Mucosa of descending colon (tissue), 3 donors: ENCODE data around the gene IL17C. TPM values are rescaled to one million over a fixed set of nuclear protein-coding genes. Genes with fewer than 3 reads are reported as not detected.

ENCODE experiments used
- ATAC-seq: fragments of 200-7000 bp; cut with Tn5 transposase; one replicate; pipeline ENCODE4 v1.9.1; 2020; ENCODE audit warnings: mild to moderate bottlenecking, moderate library complexity
- DNase-seq, 3 donors: peaks; one replicate each; pipeline ENCODE4 v3.0.0-alpha.2; 2020
- H3K36me3 ChIP-seq: fragments of 200-600 bp; one replicate; pipeline ENCODE4 v1.8.0; 2021; ENCODE audit warnings: low read depth, mild to moderate bottlenecking
- H3K4me1 ChIP-seq: fragments of 200-600 bp; one replicate; pipeline ENCODE4 v1.8.0; 2021; ENCODE audit warnings: low read depth, mild to moderate bottlenecking
- H3K4me3 ChIP-seq: fragments of 200-600 bp; one replicate; pipeline ENCODE4 v1.8.0; 2021; ENCODE audit warnings: mild to moderate bottlenecking
- H3K9me3 ChIP-seq: fragments of 200-600 bp; one replicate; pipeline ENCODE4 v1.8.0; 2021; ENCODE audit warnings: mild to moderate bottlenecking
- intact Hi-C, 2 donors: fragments of 100-400 bp; cut with DNase I in 1 of 2; cut with micrococcal nuclease in 1 of 2; formaldehyde crosslinking; loops; one replicate each; pipeline versions ENCODE4 v1.11.0 to v1.11.1; 2022; cut with DNase I, micrococcal nuclease
- total RNA-seq, 3 donors: library from RNA; stranded (reverse); fragmentation: NEBNext Ultra II Directional in 2 of 3; extraction: Animal tissue kit (Norgen Biotek cat#: 25700) in 2 of 3; gene quantifications; one replicate each; pipeline versions ENCODE4 v1.2.1 to v1.2.4, GENCODE V29; 2021 to 2023
- TF ChIP-seq, protein P1 (sequence below): fragments of 200-600 bp; IDR thresholded peaks from one replicate; pipeline ENCODE4 v1.8.0; 2022; ENCODE audit warnings: antibody characterized with exemption, mild to moderate bottlenecking
- donor health status: DM: no; HTN: no; CAD: no; lungs with moderate emphysema.
- donor health status: DM: no; HTN: no; CAD: no.
- donor health status: DM: no; HTN: yes; CAD: no.

Gene IL17C
- total RNA-seq, 3 donors from 2014 or later = not detected

DNA sequence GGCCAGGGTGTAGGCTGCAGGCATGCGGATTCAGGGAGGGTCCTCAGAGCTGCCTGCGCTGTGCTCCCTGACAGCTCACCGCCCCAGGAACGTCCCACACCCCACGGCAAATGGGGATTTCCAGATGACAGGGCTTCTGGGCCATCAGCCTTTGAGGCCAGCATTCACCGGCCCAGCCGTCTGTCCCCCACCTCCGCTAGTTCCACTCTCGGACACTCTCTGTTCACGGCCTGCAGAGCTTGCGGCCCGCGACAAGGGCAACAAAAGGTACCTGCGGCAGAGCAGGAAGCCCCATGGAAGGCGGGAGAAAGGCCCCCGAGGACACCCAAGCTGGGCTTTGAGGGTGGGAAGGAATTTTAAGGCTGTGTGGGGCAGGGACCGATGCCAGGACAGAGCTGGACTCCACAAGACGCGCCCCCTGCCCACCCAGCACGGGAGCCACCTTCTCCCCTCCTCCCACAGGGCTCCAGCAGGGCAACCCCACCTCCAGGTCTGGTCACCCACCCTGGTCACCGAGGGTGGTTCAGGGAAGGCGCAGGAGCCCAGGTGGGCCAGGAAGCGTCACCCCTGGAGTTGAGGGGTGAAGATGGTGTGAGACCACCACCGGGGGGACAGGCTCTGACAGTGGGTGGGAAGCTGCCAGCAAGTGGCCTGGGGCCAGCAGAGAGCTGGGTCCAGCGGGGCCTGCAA, 18.1 kb downstream of the IL17C start:
- Histone ChIP-seq H3K36me3 (no peaks in the 10 kb centered on the region), H3K4me1 (peaks cover 8% of the 10 kb centered on the region), H3K9me3 (no peaks in the 10 kb centered on the region), H3K4me3 (no peak overlapping the region)
- DNase-seq (no peak), ATAC-seq (no peak)
- intact Hi-C loops = no loop called here
- TF ChIP-seq, protein P1, sequence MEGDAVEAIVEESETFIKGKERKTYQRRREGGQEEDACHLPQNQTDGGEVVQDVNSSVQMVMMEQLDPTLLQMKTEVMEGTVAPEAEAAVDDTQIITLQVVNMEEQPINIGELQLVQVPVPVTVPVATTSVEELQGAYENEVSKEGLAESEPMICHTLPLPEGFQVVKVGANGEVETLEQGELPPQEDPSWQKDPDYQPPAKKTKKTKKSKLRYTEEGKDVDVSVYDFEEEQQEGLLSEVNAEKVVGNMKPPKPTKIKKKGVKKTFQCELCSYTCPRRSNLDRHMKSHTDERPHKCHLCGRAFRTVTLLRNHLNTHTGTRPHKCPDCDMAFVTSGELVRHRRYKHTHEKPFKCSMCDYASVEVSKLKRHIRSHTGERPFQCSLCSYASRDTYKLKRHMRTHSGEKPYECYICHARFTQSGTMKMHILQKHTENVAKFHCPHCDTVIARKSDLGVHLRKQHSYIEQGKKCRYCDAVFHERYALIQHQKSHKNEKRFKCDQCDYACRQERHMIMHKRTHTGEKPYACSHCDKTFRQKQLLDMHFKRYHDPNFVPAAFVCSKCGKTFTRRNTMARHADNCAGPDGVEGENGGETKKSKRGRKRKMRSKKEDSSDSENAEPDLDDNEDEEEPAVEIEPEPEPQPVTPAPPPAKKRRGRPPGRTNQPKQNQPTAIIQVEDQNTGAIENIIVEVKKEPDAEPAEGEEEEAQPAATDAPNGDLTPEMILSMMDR = no peak

DNA sequence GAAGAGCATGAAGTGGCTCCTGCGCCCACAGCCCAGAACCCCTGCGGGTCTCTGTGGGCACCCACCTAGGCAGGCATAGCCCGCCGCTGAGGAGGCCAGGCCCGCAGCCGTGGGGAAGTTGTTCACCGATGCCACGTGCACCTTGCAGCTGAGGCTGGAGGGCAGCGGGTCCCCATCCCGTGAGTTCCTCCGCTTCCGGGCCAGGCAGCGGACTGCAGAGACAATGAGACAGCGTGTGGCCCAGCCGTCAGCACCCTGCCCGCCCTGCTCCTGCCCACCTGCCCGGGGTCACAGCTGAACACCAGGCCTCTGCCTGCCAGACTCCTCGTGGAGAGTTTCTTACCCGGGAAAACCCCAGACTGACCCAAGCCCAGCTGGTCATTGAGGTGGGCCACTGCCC, 19.0 kb downstream of the IL17C start:
- H3K4me1 ChIP-seq = peaks cover 6% of the 10 kb centered on the region
- H3K9me3 ChIP-seq = no peaks in the 10 kb centered on the region
- H3K36me3 ChIP-seq = no peaks in the 10 kb centered on the region
- ATAC-seq = no peak
- TF ChIP-seq, protein P1 = no peak
- intact Hi-C loops = no loop called here
- no peak for DNase-seq
- H3K4me3 ChIP-seq = no peak overlapping the region

DNA sequence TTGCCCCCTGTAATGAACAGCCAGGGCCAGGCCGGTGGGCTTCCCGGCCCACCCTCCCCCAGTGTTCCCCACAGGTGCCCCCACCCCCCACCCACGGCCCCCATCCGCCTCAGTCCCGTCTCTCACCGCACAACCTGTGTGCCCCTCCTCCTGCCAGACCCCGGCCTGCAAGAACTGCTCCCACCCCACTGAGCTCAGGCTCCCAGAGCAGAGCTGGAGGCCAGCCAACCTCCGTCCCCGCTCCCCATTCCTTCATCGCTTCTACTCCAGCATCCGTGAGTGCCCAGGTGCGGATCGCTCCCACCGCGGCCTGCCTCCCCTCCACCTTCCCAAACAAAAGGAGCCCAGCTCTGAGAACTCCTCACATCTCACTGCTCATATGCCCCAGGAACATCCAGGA, 20.3 kb downstream of the IL17C start:
- intact Hi-C loops = no loop called here
- no peak for ATAC-seq
- no peaks in the 10 kb centered on the region for H3K9me3 ChIP-seq

DNA sequence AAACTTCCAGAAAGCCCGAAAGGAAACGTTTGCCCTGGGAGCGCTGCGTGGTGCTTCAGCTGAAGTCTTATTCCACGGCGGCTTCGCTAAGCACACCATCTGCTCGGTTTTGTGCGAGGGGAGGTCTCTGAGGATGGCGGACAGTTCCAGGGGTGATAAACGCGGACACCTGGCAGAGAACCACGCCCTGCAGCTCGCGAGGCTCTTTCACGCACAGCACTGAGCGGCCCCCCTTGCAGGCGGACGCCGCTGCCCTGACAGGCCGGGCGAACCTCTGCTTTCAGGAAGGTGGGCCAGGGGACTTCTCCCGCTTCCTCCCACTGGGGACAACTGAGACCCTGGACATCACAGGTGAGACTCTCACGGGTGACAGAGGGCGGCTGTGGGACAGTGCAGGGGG, 20.8 kb downstream of the IL17C start:
- no peaks in the 10 kb centered on the region for H3K9me3 ChIP-seq
- TF ChIP-seq, protein P1 = no peak
- H3K36me3 ChIP-seq = no peaks in the 10 kb centered on the region
- intact Hi-C loops = no loop called here
- DNase-seq (no peak), ATAC-seq (no peak)
- H3K4me1 ChIP-seq = peaks cover 9% of the 10 kb centered on the region
- no peak overlapping the region for H3K4me3 ChIP-seq

More for the DNA sequence above, 20.3 kb downstream of the IL17C start:
- no peak for DNase-seq
- Histone ChIP-seq H3K36me3 (no peaks in the 10 kb centered on the region), H3K4me1 (peaks cover 6% of the 10 kb centered on the region), H3K4me3 (no peak overlapping the region)
- TF ChIP-seq, protein P1 = no peak

DNA sequence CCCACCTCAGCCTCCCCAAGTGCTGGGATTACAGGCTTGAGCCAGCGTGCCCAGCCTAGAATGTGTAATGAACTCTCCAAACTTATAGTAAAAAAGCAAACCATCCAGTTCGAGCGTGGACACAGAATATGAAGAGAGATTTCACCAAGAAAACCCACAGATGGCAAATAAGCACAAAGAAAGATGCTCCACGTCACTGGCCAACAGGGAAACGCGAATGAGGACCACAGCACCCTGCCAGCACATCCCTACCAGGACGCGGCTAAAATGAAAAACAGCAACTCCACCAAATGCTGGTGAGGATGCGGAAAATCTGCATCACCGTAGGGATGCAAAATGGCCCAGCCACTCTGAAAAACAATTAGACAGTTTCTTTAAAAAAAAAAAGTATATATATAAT, 23.1 kb downstream of the IL17C start:
- TF ChIP-seq, protein P1 = no peak
- Histone ChIP-seq H3K36me3 (no peaks in the 10 kb centered on the region), H3K4me1 (peaks cover 9% of the 10 kb centered on the region), H3K9me3 (no peaks in the 10 kb centered on the region), H3K4me3 (no peak overlapping the region)
- DNase-seq = no peak
- intact Hi-C loops = no loop called here
- no peak for ATAC-seq
